ENCODE data around the gene SLBP.

SLBP gene

GRCh38 chr4:1691737-1692373, 20.3 kb downstream of the SLBP start:
- Histone ChIP-seq H2AFZ (ENCODE audit: low read depth, low read length) (no peak overlapping the region), H2AK5ac (ENCODE audit: low read length, severe bottlenecking) (no peak overlapping the region), H3K4me2 (ENCODE audit: low read length, poor library complexity, severe bottlenecking) (no peak overlapping the region), H2BK15ac (ENCODE audit: low read depth, poor library complexity, severe bottlenecking) (no peak overlapping the region), H3K9me3 (ENCODE audit: control insufficient read depth, low read length) (no peaks in the 10 kb centered on the region), H2BK12ac (ENCODE audit: low read length in 2 of 2) (no peak overlapping the region), H3K23ac (ENCODE audit: low read length in 2 of 2) (no peak overlapping the region), H2BK5ac (ENCODE audit: low read depth, low read length, poor library complexity, severe bottlenecking) (no peak overlapping the region), H3K18ac (ENCODE audit: low read depth in 1 of 2, low read length in 2 of 2) (no peak overlapping the region), H4K91ac (ENCODE audit: low read length) (no peak overlapping the region), H3K4me1 (ENCODE audit: control insufficient read depth, insufficient read depth, low read depth, low read length) (no peaks in the 10 kb centered on the region), H3K14ac (ENCODE audit: low read length in 2 of 2) (no peak overlapping the region), H3K27ac (ENCODE audit: low read length, poor library complexity, severe bottlenecking) (no peak overlapping the region), H4K8ac (ENCODE audit: low read length) (no peak overlapping the region), H3K79me1 (replicated peaks; ENCODE audit: low read length, poor library complexity, severe bottlenecking) (peaks cover 23% of the 10 kb centered on the region), H2BK120ac (ENCODE audit: low read depth, low read length) (no peak overlapping the region), H3K4me3 (ENCODE audit: insufficient read depth in 1 of 2, low read depth in 1 of 2, low read length in 2 of 2) (no peak overlapping the region), H3K27me3 (ENCODE audit: control insufficient read depth in 1 of 2, insufficient read depth in 1 of 2, low read length in 2 of 2) (no peaks in the 10 kb centered on the region), H3K9ac (ENCODE audit: low read length) (no peak overlapping the region), H3K36me3 (ENCODE audit: control insufficient read depth in 1 of 2, insufficient read depth in 2 of 2, low read depth in 1 of 2, low read length in 2 of 2) (peaks cover 59 to 62% of the 10 kb centered on the region in 2 experiments), H3K4ac (ENCODE audit: low read depth in 1 of 2, low read length in 2 of 2) (no peak overlapping the region)
- DNase-seq = no peak
- WGBS = 90% methylated on average over 9 of the region's 9 CpGs

GRCh38 chr4:1690698-1691097, 21.4 kb downstream of the SLBP start:
- H3K4me2 ChIP-seq (ENCODE audit: low read length, poor library complexity, severe bottlenecking) = no peak overlapping the region
- H2BK120ac ChIP-seq (ENCODE audit: low read depth, low read length) = no peak overlapping the region
- H4K8ac ChIP-seq (ENCODE audit: low read length) = no peak overlapping the region
- H3K4me3 ChIP-seq (ENCODE audit: insufficient read depth in 1 of 2, low read depth in 1 of 2, low read length in 2 of 2) = no peak overlapping the region
- no peaks in the 10 kb centered on the region for H3K27me3 ChIP-seq (ENCODE audit: control insufficient read depth in 1 of 2, insufficient read depth in 1 of 2, low read length in 2 of 2)
- no peak overlapping the region for H3K23ac ChIP-seq (ENCODE audit: low read length in 2 of 2)
- no peak overlapping the region for H3K27ac ChIP-seq (ENCODE audit: low read length, poor library complexity, severe bottlenecking)
- no peak overlapping the region for H2BK15ac ChIP-seq (ENCODE audit: low read depth, poor library complexity, severe bottlenecking)
- no peak overlapping the region for H3K18ac ChIP-seq (ENCODE audit: low read depth in 1 of 2, low read length in 2 of 2)
- H3K4ac ChIP-seq (ENCODE audit: low read depth in 1 of 2, low read length in 2 of 2) = no peak overlapping the region
- no peak overlapping the region for H3K9ac ChIP-seq (ENCODE audit: low read length)
- H3K79me1 ChIP-seq (replicated peaks; ENCODE audit: low read length, poor library complexity, severe bottlenecking) = peaks cover 21% of the 10 kb centered on the region
- no peak overlapping the region for H2BK5ac ChIP-seq (ENCODE audit: low read depth, low read length, poor library complexity, severe bottlenecking)
- no peak for DNase-seq
- peaks cover 6% of the 10 kb centered on the region for H3K4me1 ChIP-seq (ENCODE audit: control insufficient read depth, insufficient read depth, low read depth, low read length)
- H3K9me3 ChIP-seq (ENCODE audit: control insufficient read depth, low read length) = no peaks in the 10 kb centered on the region
- no peak overlapping the region for H2BK12ac ChIP-seq (ENCODE audit: low read length in 2 of 2)
- 97% methylated on average over 3 of the region's 3 CpGs for WGBS
- no peak overlapping the region for H4K91ac ChIP-seq (ENCODE audit: low read length)
- H2AFZ ChIP-seq (ENCODE audit: low read depth, low read length) = no peak overlapping the region
- peaks cover 50 to 53% of the 10 kb centered on the region in 2 experiments for H3K36me3 ChIP-seq (ENCODE audit: control insufficient read depth in 1 of 2, insufficient read depth in 2 of 2, low read depth in 1 of 2, low read length in 2 of 2)
- no peak overlapping the region for H2AK5ac ChIP-seq (ENCODE audit: low read length, severe bottlenecking)
- no peak overlapping the region for H3K14ac ChIP-seq (ENCODE audit: low read length in 2 of 2)

GRCh38 chr4:1686440-1687036, 25.6 kb downstream of the SLBP start:
- 78% methylated on average over 7 of the region's 7 CpGs for WGBS

GRCh38 chr4:1685235-1686150, 26.6 kb downstream of the SLBP start:
- Histone ChIP-seq H3K9me3 (ENCODE audit: control insufficient read depth, low read length) (no peaks in the 10 kb centered on the region), H3K23ac (ENCODE audit: low read length in 2 of 2) (no peak overlapping the region)
- WGBS = 91% methylated on average over 22 of the region's 23 CpGs

More at GRCh38 chr4:1686440-1687036, 25.6 kb downstream of the SLBP start:
- Histone ChIP-seq H2BK15ac (ENCODE audit: low read depth, poor library complexity, severe bottlenecking) (no peak overlapping the region), H3K4ac (ENCODE audit: low read depth in 1 of 2, low read length in 2 of 2) (no peak overlapping the region), H2AFZ (ENCODE audit: low read depth, low read length) (no peak overlapping the region), H3K4me3 (ENCODE audit: insufficient read depth in 1 of 2, low read depth in 1 of 2, low read length in 2 of 2) (no peak overlapping the region), H3K9ac (ENCODE audit: low read length) (no peak overlapping the region), H3K23ac (ENCODE audit: low read length in 2 of 2) (no peak overlapping the region), H2BK12ac (ENCODE audit: low read length in 2 of 2) (peak overlapping the region in 1 of 2 experiments; percentile 49), H4K91ac (ENCODE audit: low read length) (no peak overlapping the region), H3K4me2 (ENCODE audit: low read length, poor library complexity, severe bottlenecking) (no peak overlapping the region), H3K27ac (ENCODE audit: low read length, poor library complexity, severe bottlenecking) (no peak overlapping the region), H3K27me3 (ENCODE audit: control insufficient read depth in 1 of 2, insufficient read depth in 1 of 2, low read length in 2 of 2) (no peaks in the 10 kb centered on the region), H3K4me1 (ENCODE audit: control insufficient read depth, insufficient read depth, low read depth, low read length) (peaks cover 27% of the 10 kb centered on the region), H2BK5ac (ENCODE audit: low read depth, low read length, poor library complexity, severe bottlenecking) (no peak overlapping the region), H4K8ac (ENCODE audit: low read length) (no peak overlapping the region), H2AK5ac (ENCODE audit: low read length, severe bottlenecking) (peak overlapping the region; percentile 25), H3K79me1 (replicated peaks; ENCODE audit: low read length, poor library complexity, severe bottlenecking) (peaks cover 6% of the 10 kb centered on the region), H3K14ac (ENCODE audit: low read length in 2 of 2) (no peak overlapping the region), H3K9me3 (ENCODE audit: control insufficient read depth, low read length) (no peaks in the 10 kb centered on the region), H2BK120ac (ENCODE audit: low read depth, low read length) (no peak overlapping the region), H3K18ac (ENCODE audit: low read depth in 1 of 2, low read length in 2 of 2) (no peak overlapping the region), H3K36me3 (ENCODE audit: control insufficient read depth in 1 of 2, insufficient read depth in 2 of 2, low read depth in 1 of 2, low read length in 2 of 2) (peaks cover 14 to 16% of the 10 kb centered on the region in 2 experiments)
- no peak for DNase-seq

More at GRCh38 chr4:1685235-1686150, 26.6 kb downstream of the SLBP start:
- no peak overlapping the region for H2AFZ ChIP-seq (ENCODE audit: low read depth, low read length)
- no peak overlapping the region for H3K4me2 ChIP-seq (ENCODE audit: low read length, poor library complexity, severe bottlenecking)
- H3K4me1 ChIP-seq (ENCODE audit: control insufficient read depth, insufficient read depth, low read depth, low read length) = peaks cover 27% of the 10 kb centered on the region
- peak overlapping the region; percentile 49 for H2AK5ac ChIP-seq (ENCODE audit: low read length, severe bottlenecking)
- H2BK5ac ChIP-seq (ENCODE audit: low read depth, low read length, poor library complexity, severe bottlenecking) = no peak overlapping the region
- no peak overlapping the region for H4K91ac ChIP-seq (ENCODE audit: low read length)
- DNase-seq = no peak
- H3K4me3 ChIP-seq (ENCODE audit: insufficient read depth in 1 of 2, low read depth in 1 of 2, low read length in 2 of 2) = peak overlapping the region in 1 of 2 experiments; percentile 79
- H4K8ac ChIP-seq (ENCODE audit: low read length) = no peak overlapping the region
- peak overlapping the region; percentile 31 for H3K27ac ChIP-seq (ENCODE audit: low read length, poor library complexity, severe bottlenecking)
- H2BK15ac ChIP-seq (ENCODE audit: low read depth, poor library complexity, severe bottlenecking) = peak overlapping the region; percentile 44
- no peak overlapping the region for H3K18ac ChIP-seq (ENCODE audit: low read depth in 1 of 2, low read length in 2 of 2)
- no peak overlapping the region for H3K14ac ChIP-seq (ENCODE audit: low read length in 2 of 2)
- H3K79me1 ChIP-seq (replicated peaks; ENCODE audit: low read length, poor library complexity, severe bottlenecking) = peaks cover 3% of the 10 kb centered on the region
- H3K9ac ChIP-seq (ENCODE audit: low read length) = no peak overlapping the region
- no peak overlapping the region for H3K4ac ChIP-seq (ENCODE audit: low read depth in 1 of 2, low read length in 2 of 2)
- no peak overlapping the region for H2BK12ac ChIP-seq (ENCODE audit: low read length in 2 of 2)
- H2BK120ac ChIP-seq (ENCODE audit: low read depth, low read length) = no peak overlapping the region
- H3K36me3 ChIP-seq (ENCODE audit: control insufficient read depth in 1 of 2, insufficient read depth in 2 of 2, low read depth in 1 of 2, low read length in 2 of 2) = peaks cover 3 to 7% of the 10 kb centered on the region in 2 experiments
- H3K27me3 ChIP-seq (ENCODE audit: control insufficient read depth in 1 of 2, insufficient read depth in 1 of 2, low read length in 2 of 2) = no peaks in the 10 kb centered on the region
